ENCODE measurements around the gene LRMDA. TPM values are rescaled to one million over a fixed set of nuclear protein-coding genes. Genes with fewer than 3 reads are reported as not detected.

The LRMDA gene
- total and polyA plus RNA-seq, 4 donors = 12.1 to 40.8 (median 21.6) TPM

DNA sequence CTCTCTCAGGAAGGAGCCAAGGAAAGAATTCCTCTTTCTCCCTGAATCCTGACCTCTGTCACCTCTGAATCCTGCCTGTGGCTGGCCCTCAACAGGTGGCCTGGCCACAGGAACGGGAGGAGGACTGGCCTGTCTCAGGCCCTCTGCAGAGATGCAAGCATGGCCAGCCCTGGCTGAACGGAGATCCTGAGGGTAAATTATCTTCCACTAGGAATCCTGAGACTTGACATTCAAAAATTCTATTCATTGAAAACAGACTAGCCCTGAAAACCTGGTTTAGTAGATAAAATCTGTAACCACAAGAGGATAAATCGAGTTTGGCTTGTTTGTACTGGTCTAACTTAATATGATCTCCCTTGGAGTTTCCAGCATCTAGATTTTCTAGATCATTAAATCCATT lies 579.3 kb downstream of the LRMDA start:
- H3K4me1 ChIP-seq (ENCODE audit: control insufficient read depth in 5 of 5, insufficient read depth in 5 of 5, low read length in 5 of 5) = peaks cover 0 to 5% (median 0%) of the 10 kb centered on the region in 5 donors
- H3K9me3 ChIP-seq (ENCODE audit: control insufficient read depth in 4 of 4, insufficient read depth in 3 of 4, low read length in 3 of 4) = no peaks in the 10 kb centered on the region
- H3K27ac ChIP-seq (ENCODE audit: low read depth in 1 of 2, low read length in 1 of 2) = no peak overlapping the region
- H3K27me3 ChIP-seq (ENCODE audit: control insufficient read depth in 3 of 3, insufficient read depth in 3 of 3, low read length in 2 of 3) = no peaks in the 10 kb centered on the region
- 90 to 96% methylated on average over 3 of the region's 3 CpGs for WGBS, 2 donors
- no peak for DNase-seq
- H3K36me3 ChIP-seq (ENCODE audit: control insufficient read depth in 4 of 4, insufficient read depth in 4 of 4, low read length in 4 of 4) = no peaks in the 10 kb centered on the region
- no peak overlapping the region for H3K9ac ChIP-seq (ENCODE audit: insufficient read depth in 1 of 2, low read length in 2 of 2)
- no peak overlapping the region for H3K4me3 ChIP-seq
- no peak for ATAC-seq (ENCODE audit: insufficient read depth, low FRiP score)
- TF ChIP-seq, protein P1, sequence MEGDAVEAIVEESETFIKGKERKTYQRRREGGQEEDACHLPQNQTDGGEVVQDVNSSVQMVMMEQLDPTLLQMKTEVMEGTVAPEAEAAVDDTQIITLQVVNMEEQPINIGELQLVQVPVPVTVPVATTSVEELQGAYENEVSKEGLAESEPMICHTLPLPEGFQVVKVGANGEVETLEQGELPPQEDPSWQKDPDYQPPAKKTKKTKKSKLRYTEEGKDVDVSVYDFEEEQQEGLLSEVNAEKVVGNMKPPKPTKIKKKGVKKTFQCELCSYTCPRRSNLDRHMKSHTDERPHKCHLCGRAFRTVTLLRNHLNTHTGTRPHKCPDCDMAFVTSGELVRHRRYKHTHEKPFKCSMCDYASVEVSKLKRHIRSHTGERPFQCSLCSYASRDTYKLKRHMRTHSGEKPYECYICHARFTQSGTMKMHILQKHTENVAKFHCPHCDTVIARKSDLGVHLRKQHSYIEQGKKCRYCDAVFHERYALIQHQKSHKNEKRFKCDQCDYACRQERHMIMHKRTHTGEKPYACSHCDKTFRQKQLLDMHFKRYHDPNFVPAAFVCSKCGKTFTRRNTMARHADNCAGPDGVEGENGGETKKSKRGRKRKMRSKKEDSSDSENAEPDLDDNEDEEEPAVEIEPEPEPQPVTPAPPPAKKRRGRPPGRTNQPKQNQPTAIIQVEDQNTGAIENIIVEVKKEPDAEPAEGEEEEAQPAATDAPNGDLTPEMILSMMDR (IDR thresholded peaks at IDR 0.05; ENCODE audit: control extremely low read depth, extremely low read depth) = no peak

DNA sequence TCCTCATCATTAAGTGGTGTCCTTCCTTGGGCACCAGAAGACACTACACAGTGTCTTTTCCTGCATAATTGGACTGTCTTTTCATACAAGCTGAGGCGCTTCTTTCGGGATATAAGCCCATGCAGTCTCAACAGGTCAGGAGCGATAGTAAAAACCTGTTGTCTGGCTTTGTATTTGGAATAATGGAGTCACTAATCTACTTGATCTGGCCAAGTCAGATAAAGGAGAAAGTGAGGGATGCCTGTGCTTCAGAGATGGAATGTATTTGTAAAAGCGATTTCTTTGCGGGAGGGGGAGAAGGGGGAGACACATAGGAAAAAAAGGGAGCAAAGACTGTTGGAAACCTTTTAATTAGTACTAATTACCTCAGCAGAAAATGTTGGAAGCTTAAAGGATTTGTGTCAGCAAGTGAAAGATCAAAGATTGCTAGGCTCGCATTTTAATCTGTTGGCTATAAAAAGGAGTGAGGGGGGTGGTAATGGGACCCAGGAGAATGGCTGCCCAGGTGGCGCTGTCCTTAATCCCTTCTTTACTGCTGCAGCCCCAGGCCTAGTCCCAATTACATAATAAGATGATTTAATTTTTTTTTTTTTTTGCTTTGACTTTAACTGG lies 581.4 kb downstream of the LRMDA start:
- DNase-seq (no peak), ATAC-seq (ENCODE audit: insufficient read depth, low FRiP score) (no peak)
- 95 to 96% methylated on average over 7 of the region's 7 CpGs for WGBS, 2 donors
- Histone ChIP-seq H3K27ac (ENCODE audit: low read depth in 1 of 2, low read length in 1 of 2) (no peak overlapping the region), H3K4me3 (no peak overlapping the region), H3K4me1 (ENCODE audit: control insufficient read depth in 5 of 5, insufficient read depth in 5 of 5, low read length in 5 of 5) (peaks cover 0 to 4% (median 0%) of the 10 kb centered on the region in 5 donors), H3K9me3 (ENCODE audit: control insufficient read depth in 4 of 4, insufficient read depth in 3 of 4, low read length in 3 of 4) (no peaks in the 10 kb centered on the region), H3K36me3 (ENCODE audit: control insufficient read depth in 4 of 4, insufficient read depth in 4 of 4, low read length in 4 of 4) (no peaks in the 10 kb centered on the region), H3K9ac (ENCODE audit: insufficient read depth in 1 of 2, low read length in 2 of 2) (no peak overlapping the region), H3K27me3 (ENCODE audit: control insufficient read depth in 3 of 3, insufficient read depth in 3 of 3, low read length in 2 of 3) (no peaks in the 10 kb centered on the region)
- TF ChIP-seq, protein P1 (IDR thresholded peaks at IDR 0.05; ENCODE audit: control extremely low read depth, extremely low read depth) = no peak

DNA sequence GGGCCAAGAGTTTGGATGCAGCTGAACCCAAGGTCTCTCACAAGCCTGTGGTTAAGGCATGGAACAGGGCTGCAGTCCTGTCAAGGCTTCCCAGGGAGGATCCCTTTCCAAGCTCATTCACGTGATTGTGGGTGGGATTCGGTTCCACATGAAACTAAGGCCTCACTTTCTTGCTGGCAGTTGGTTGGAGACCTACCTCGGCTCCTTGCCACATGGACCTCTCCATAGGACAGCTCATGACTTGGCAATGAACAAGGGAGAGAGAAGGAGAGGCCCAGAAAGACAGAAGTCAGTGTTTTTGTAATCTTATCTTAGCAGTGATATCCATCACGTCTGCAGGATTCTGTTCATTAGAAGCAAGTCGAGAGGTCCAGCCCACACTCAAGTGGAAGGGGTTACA lies 583.8 kb downstream of the LRMDA start:
- H3K27ac ChIP-seq (ENCODE audit: low read depth in 1 of 2, low read length in 1 of 2) = no peak overlapping the region
- DNase-seq (no peak), ATAC-seq (ENCODE audit: insufficient read depth, low FRiP score) (no peak)
- H3K9me3 ChIP-seq (ENCODE audit: control insufficient read depth in 4 of 4, insufficient read depth in 3 of 4, low read length in 3 of 4) = no peaks in the 10 kb centered on the region
- no peaks in the 10 kb centered on the region for H3K36me3 ChIP-seq (ENCODE audit: control insufficient read depth in 4 of 4, insufficient read depth in 4 of 4, low read length in 4 of 4)
- H3K4me1 ChIP-seq (ENCODE audit: control insufficient read depth in 5 of 5, insufficient read depth in 5 of 5, low read length in 5 of 5) = peaks cover 0 to 9% (median 1%) of the 10 kb centered on the region in 5 donors
- H3K9ac ChIP-seq (ENCODE audit: insufficient read depth in 1 of 2, low read length in 2 of 2) = no peak overlapping the region
- WGBS, 2 donors = 85% methylated on average over 5 of the region's 5 CpGs
- no peak overlapping the region for H3K4me3 ChIP-seq
- H3K27me3 ChIP-seq (ENCODE audit: control insufficient read depth in 3 of 3, insufficient read depth in 3 of 3, low read length in 2 of 3) = no peaks in the 10 kb centered on the region
- TF ChIP-seq, protein P1 (IDR thresholded peaks at IDR 0.05; ENCODE audit: control extremely low read depth, extremely low read depth) = no peak

All from lung (tissue), 12 donors.